OCI-M2 (cell line): Measurements from ENCODE around the gene CNOT10.
"Not testable (repeated sequence)": the region's sequence is repeated elsewhere in the genome, so short reads cannot be mapped to it uniquely, and the experiment has no call there.

ENCODE experiments used
- DNase-seq: peaks from one replicate; lab custom pipeline; 2025; ENCODE audit not compliant: unreplicated experiment; lab: John Stamatoyannopoulos, UW

Gene CNOT10

GRCh38 chr3:32691847-32692246 lies 6.9 kb downstream of the CNOT10 start:
- DNase-seq, result no peak

GRCh38 chr3:32696523-32696922 lies 11.5 kb downstream of the CNOT10 start:
- DNase-seq, result no peak

- no peak for DNase-seq
These were observed 13.5 kb downstream of the CNOT10 start for GRCh38 chr3:32698506-32698905.

- DNase-seq, result no peak
These were observed 14.4 kb downstream of the CNOT10 start for GRCh38 chr3:32699429-32699828.

- DNase-seq, result no peak
These were observed 15.3 kb downstream of the CNOT10 start for GRCh38 chr3:32700244-32700643.

- no peak for DNase-seq
These were observed 18.5 kb downstream of the CNOT10 start for GRCh38 chr3:32703491-32703972.

- DNase-seq, result no peak
These were observed 20.2 kb downstream of the CNOT10 start for GRCh38 chr3:32705232-32705631.

GRCh38 chr3:32706348-32707025 lies 21.5 kb downstream of the CNOT10 start:
- no peak for DNase-seq

- no peak for DNase-seq
These were observed 22.0 kb downstream of the CNOT10 start for GRCh38 chr3:32707026-32707370.

- DNase-seq, result no peak
These were observed 23.8 kb downstream of the CNOT10 start for GRCh38 chr3:32708672-32709283.

- DNase-seq, result no peak
These were observed 24.4 kb downstream of the CNOT10 start for GRCh38 chr3:32709346-32709745.

- DNase-seq, result no peak
These were observed 27.6 kb downstream of the CNOT10 start for GRCh38 chr3:32712506-32713055.

- no peak for DNase-seq
These were observed 28.2 kb downstream of the CNOT10 start for GRCh38 chr3:32713181-32713580.

GRCh38 chr3:32719335-32719734 lies 34.3 kb downstream of the CNOT10 start:
- no peak for DNase-seq

- no peak for DNase-seq
These were observed 34.9 kb downstream of the CNOT10 start for GRCh38 chr3:32719931-32720330.

GRCh38 chr3:32725721-32726120 lies 40.7 kb downstream of the CNOT10 start:
- no peak for DNase-seq

GRCh38 chr3:32733631-32734229 lies 48.7 kb downstream of the CNOT10 start:
- no peak for DNase-seq

GRCh38 chr3:32734756-32735155 lies 49.8 kb downstream of the CNOT10 start:
- DNase-seq, result no peak

GRCh38 chr3:32743470-32743869 lies 58.5 kb downstream of the CNOT10 start:
- not testable (repeated sequence) for DNase-seq

- DNase-seq, result no peak
These were observed 58.9 kb downstream of the CNOT10 start for GRCh38 chr3:32743934-32744333.

- DNase-seq, result no peak
These were observed 66.4 kb downstream of the CNOT10 start for GRCh38 chr3:32751377-32751776.

GRCh38 chr3:32755761-32756160 lies 70.8 kb downstream of the CNOT10 start:
- DNase-seq, result no peak
